CD14-positive monocyte (primary cell): ENCODE measurements around the gene GRAP. TPM values are rescaled to one million over a fixed set of nuclear protein-coding genes. Genes with fewer than 3 reads are reported as not detected.
"Not testable (repeated sequence)": the region's sequence is repeated elsewhere in the genome, so short reads cannot be mapped to it uniquely, and the experiment has no call there.

Experiments
- DNase-seq, 3 donors: peaks; one replicate each; pipeline ENCODE4 v3.0.0-alpha.2; 2011 to 2022
- H2AFZ ChIP-seq: 2 replicates; pipeline ENCODE4 v1.6.0; 2012; ENCODE audit warnings: mild to moderate bottlenecking, low read depth, low read length, inconsistent platforms; ENCODE audit not compliant: insufficient read depth, poor library complexity, severe bottlenecking
- H3K27ac ChIP-seq, 2 donors: 1 replicate in 1 of 2; 2 replicates in 1 of 2; pipeline ENCODE4 v1.5.1; 2012 to 2013; ENCODE audit warnings: low read length in 2 of 2, control low read depth in 1 of 2, inconsistent platforms in 1 of 2, low read depth in 1 of 2, mild to moderate bottlenecking in 1 of 2
- H3K27me3 ChIP-seq, 2 donors: one replicate each; pipeline versions ENCODE4 v1.6.0 to v1.6.1; 2011 to 2013; ENCODE audit warnings: low read length in 2 of 2; ENCODE audit not compliant: control insufficient read depth in 2 of 2, insufficient read depth in 2 of 2
- H3K36me3 ChIP-seq, 2 donors: replicated peaks in 1 of 2; 1 replicate in 1 of 2; 2 replicates in 1 of 2; pipeline versions ENCODE4 v1.5.1 to v1.6.1; 2012 to 2013; ENCODE audit warnings: low read length in 2 of 2, control low read depth in 1 of 2, inconsistent platforms in 1 of 2, mild to moderate bottlenecking in 1 of 2; ENCODE audit not compliant: insufficient read depth in 2 of 2, control insufficient read depth in 1 of 2
- H3K4me1 ChIP-seq, 2 donors: 1 replicate in 1 of 2; 2 replicates in 1 of 2; pipeline versions ENCODE4 v1.5.1 to v1.6.1; 2012 to 2013; ENCODE audit warnings: low read length in 2 of 2, control low read depth in 1 of 2, inconsistent platforms in 1 of 2, mild to moderate bottlenecking in 1 of 2, moderate library complexity in 1 of 2; ENCODE audit not compliant: insufficient read depth in 2 of 2, control insufficient read depth in 1 of 2
- H3K4me2 ChIP-seq: replicated peaks from 2 replicates; pipeline ENCODE3; 2012; ENCODE audit warnings: low read length, moderate library complexity, mild to moderate bottlenecking; ENCODE audit not compliant: poor library complexity, severe bottlenecking; ENCODE audit errors: extremely low read depth
- H3K4me3 ChIP-seq, 3 experiments: fragments of 200-600 bp in 1 of 3; sonication (generic) in 1 of 3; replicated peaks in 1 of 3; 1 replicate in 2 of 3; 2 replicates in 1 of 3; pipeline ENCODE4 v1.5.1; 2011 to 2013; ENCODE audit warnings: low read length in 3 of 3, mild to moderate bottlenecking in 3 of 3, control low read depth in 2 of 3, low read depth in 2 of 3, inconsistent platforms in 1 of 3, moderate library complexity in 1 of 3
- H3K79me2 ChIP-seq: 2 replicates; pipeline ENCODE4 v1.6.0; 2012; ENCODE audit warnings: mild to moderate bottlenecking, control low read depth, inconsistent platforms, low read length, moderate library complexity; ENCODE audit not compliant: insufficient read depth
- H3K9ac ChIP-seq: 2 replicates; pipeline ENCODE4 v1.6.0; 2017; ENCODE audit warnings: low read length, mild to moderate bottlenecking; ENCODE audit not compliant: insufficient read depth, poor library complexity, severe bottlenecking
- H3K9me3 ChIP-seq, 2 donors: replicated peaks in 1 of 2; 1 replicate in 1 of 2; 2 replicates in 1 of 2; pipeline versions ENCODE4 v1.5.1 to v1.6.1; 2012 to 2013; ENCODE audit warnings: low read length in 2 of 2, control low read depth in 1 of 2; ENCODE audit not compliant: control insufficient read depth in 1 of 2, insufficient read depth in 1 of 2
- H4K20me1 ChIP-seq: 2 replicates; pipeline ENCODE4 v1.6.0; 2012; ENCODE audit warnings: mild to moderate bottlenecking, low read length, control low read depth, moderate library complexity; ENCODE audit not compliant: insufficient read depth
- H3K27ac Mint-ChIP-seq, 7 donors: one replicate each; pipeline ENCODE4 v1.8.0; 2020; ENCODE audit warnings: mild to moderate bottlenecking in 7 of 7, mixed read lengths in 7 of 7, moderate library complexity in 6 of 7, inconsistent platforms in 2 of 7
- H3K27me3 Mint-ChIP-seq, 3 donors: one replicate each; pipeline ENCODE4 v1.8.0; 2021 to 2022; ENCODE audit warnings: low read depth in 3 of 3, mild to moderate bottlenecking in 3 of 3, mixed read lengths in 3 of 3, moderate library complexity in 3 of 3, inconsistent platforms in 1 of 3
- H3K36me3 Mint-ChIP-seq, 2 donors: one replicate each; pipeline ENCODE4 v1.8.0; 2020; ENCODE audit warnings: mixed read lengths in 2 of 2, inconsistent platforms in 1 of 2, mild to moderate bottlenecking in 1 of 2
- H3K4me1 Mint-ChIP-seq: one replicate; pipeline ENCODE4 v1.8.0; 2020; ENCODE audit warnings: mild to moderate bottlenecking, mixed read lengths
- H3K4me3 Mint-ChIP-seq, 2 donors: one replicate each; pipeline ENCODE4 v1.8.0; 2020; ENCODE audit warnings: mild to moderate bottlenecking in 2 of 2, mixed read lengths in 2 of 2, moderate library complexity in 1 of 2
- H3K9me3 Mint-ChIP-seq, 7 donors: one replicate each; pipeline ENCODE4 v1.8.0; 2020 to 2022; ENCODE audit warnings: mixed read lengths in 7 of 7, mild to moderate bottlenecking in 6 of 7, moderate library complexity in 6 of 7, inconsistent platforms in 2 of 7
- WGBS: methylation state at CpG from one replicate; pipeline ENCODE4 v1.1.5; 2013; ENCODE audit warnings: missing lambda C conversion rate; ENCODE audit not compliant: insufficient coverage; 5-methylcytosine and 5-hydroxymethylcytosine counted together
- intact Hi-C, 2 donors: fragments of 100-400 bp; cut with micrococcal nuclease; formaldehyde crosslinking; loops; one replicate each; pipeline versions ENCODE4 v1.15.0 to v1.15.1; 2023
- polyA plus RNA-seq, 3 donors: library from polyadenylated mRNA; depleted of rRNA in 1 of 3; unstranded in 2 of 3; stranded (reverse) in 1 of 3; fragments of 300-500 nt in 2 of 3; fragments of >200 nt in 1 of 3; fragmentation: Illumina TruSeq in 2 of 3; gene quantifications; 1 replicate in 2 of 3; 2 replicates in 1 of 3; pipeline ENCODE4 v1.2.3, GENCODE V29; 2012 to 2021

GRAP gene
- polyA plus RNA-seq, 3 donors = 3.9 to 5.9 (median 4.5) TPM

- H3K27ac ChIP-seq, H3K4me3 ChIP-seq, H4K20me1 ChIP-seq, H3K4me2 ChIP-seq, H3K9me3 Mint-ChIP-seq, H3K79me2 ChIP-seq, H3K4me1 Mint-ChIP-seq, H2AFZ ChIP-seq, H3K9ac ChIP-seq, H3K27ac Mint-ChIP-seq, H3K4me1 ChIP-seq, H3K36me3 Mint-ChIP-seq, H3K9me3 ChIP-seq, H3K4me3 Mint-ChIP-seq, intact Hi-C loops, H3K36me3 ChIP-seq, DNase-seq, H3K27me3 ChIP-seq, H3K27me3 Mint-ChIP-seq: not testable (repeated sequence)
- no CpG with 5 or more reads among the region's 7 CpGs for WGBS
Observed at GRCh38 chr17:19048826-19049225, 2.1 kb upstream of the GRAP start.

- H3K36me3 ChIP-seq, H3K4me3 Mint-ChIP-seq, H3K79me2 ChIP-seq, H3K4me1 ChIP-seq, intact Hi-C loops, H3K27me3 ChIP-seq, H3K9me3 Mint-ChIP-seq, H3K27ac Mint-ChIP-seq, H3K36me3 Mint-ChIP-seq, H3K9ac ChIP-seq, H3K4me2 ChIP-seq, H3K9me3 ChIP-seq, H3K27ac ChIP-seq, DNase-seq, H3K4me3 ChIP-seq, H4K20me1 ChIP-seq, H2AFZ ChIP-seq, H3K27me3 Mint-ChIP-seq, H3K4me1 Mint-ChIP-seq: not testable (repeated sequence)
- no CpG with 5 or more reads among the region's 7 CpGs for WGBS
Observed at GRCh38 chr17:19047510-19047909, 753 bp upstream of the GRAP start.

GRCh38 chr17:19044643-19045042, 2.1 kb downstream of the GRAP start:
- WGBS = no CpG with 5 or more reads among the region's 9 CpGs
- H3K27me3 ChIP-seq, DNase-seq, H3K9ac ChIP-seq, H3K4me1 Mint-ChIP-seq, H2AFZ ChIP-seq, H3K9me3 ChIP-seq, H3K4me3 Mint-ChIP-seq, H3K4me1 ChIP-seq, H3K79me2 ChIP-seq, H3K27ac Mint-ChIP-seq, H3K36me3 ChIP-seq, H3K4me3 ChIP-seq, H3K4me2 ChIP-seq, H3K36me3 Mint-ChIP-seq, H3K27me3 Mint-ChIP-seq, H3K27ac ChIP-seq, intact Hi-C loops, H4K20me1 ChIP-seq, H3K9me3 Mint-ChIP-seq: not testable (repeated sequence)

- intact Hi-C loops, H3K36me3 Mint-ChIP-seq, H3K9me3 ChIP-seq, H3K4me1 ChIP-seq, H3K9me3 Mint-ChIP-seq, H3K27ac ChIP-seq, H3K4me2 ChIP-seq, H2AFZ ChIP-seq, H3K27ac Mint-ChIP-seq, DNase-seq, H3K4me1 Mint-ChIP-seq, H3K27me3 Mint-ChIP-seq, H4K20me1 ChIP-seq, H3K36me3 ChIP-seq, H3K4me3 ChIP-seq, H3K9ac ChIP-seq, H3K27me3 ChIP-seq, H3K4me3 Mint-ChIP-seq, H3K79me2 ChIP-seq: not testable (repeated sequence)
- WGBS = no CpG with 5 or more reads among the region's 8 CpGs
Observed at GRCh38 chr17:19043032-19043431, 3.7 kb downstream of the GRAP start.
